KMS-11 (cell line): ENCODE measurements around the gene DENND2D.

ENCODE experiments used
- H2AFZ ChIP-seq: fragments of 200-600 bp; sonication (generic); 2 replicates; pipeline ENCODE4 v1.6.1; 2016; ENCODE audit warnings: antibody characterized with exemption, mixed run types, low read depth
- H3K27ac ChIP-seq: fragments of 200-600 bp; sonication (generic); 2 replicates; pipeline ENCODE4 v1.6.1; 2016; ENCODE audit warnings: mild to moderate bottlenecking, mixed run types
- H3K27me3 ChIP-seq: fragments of 200-600 bp; sonication (generic); 2 replicates; pipeline ENCODE4 v1.6.1; 2017; ENCODE audit warnings: mild to moderate bottlenecking, low read depth, mixed run types, moderate library complexity; ENCODE audit not compliant: insufficient read depth
- H3K36me3 ChIP-seq: fragments of 200-600 bp; sonication (generic); 2 replicates; pipeline ENCODE4 v1.6.1; 2017; ENCODE audit warnings: mild to moderate bottlenecking, mixed run types; ENCODE audit not compliant: insufficient read depth
- H3K4me1 ChIP-seq: fragments of 200-600 bp; sonication (generic); 2 replicates; pipeline ENCODE4 v1.6.1; 2016; ENCODE audit warnings: mild to moderate bottlenecking, low read depth, mixed run types; ENCODE audit not compliant: poor library complexity, severe bottlenecking
- H3K4me2 ChIP-seq: fragments of 200-600 bp; sonication (generic); 2 replicates; pipeline ENCODE4 v1.7.0; 2016; ENCODE audit warnings: mild to moderate bottlenecking, mixed run types
- H3K4me3 ChIP-seq: fragments of 200-600 bp; sonication (generic); IDR thresholded peaks from 2 replicates; pipeline ENCODE4 v1.6.1; 2017; ENCODE audit warnings: low read depth, low read length, mixed read lengths; ENCODE audit not compliant: insufficient read depth
- H3K79me2 ChIP-seq: fragments of 200-600 bp; sonication (generic); 2 replicates; pipeline ENCODE4 v1.6.1; 2016; ENCODE audit warnings: low read depth, mixed run types; ENCODE audit not compliant: insufficient read depth
- H3K9ac ChIP-seq: fragments of 200-600 bp; sonication (generic); 2 replicates; pipeline ENCODE4 v1.6.1; 2016; ENCODE audit warnings: mild to moderate bottlenecking, mixed run types
- H4K20me1 ChIP-seq: fragments of 200-600 bp; sonication (generic); 2 replicates; pipeline ENCODE4 v1.6.1; 2016; ENCODE audit warnings: mild to moderate bottlenecking, mixed run types; ENCODE audit not compliant: insufficient read depth
- TF ChIP-seq, protein P1 (sequence below): fragments of 200-600 bp; sonication (generic); conservative IDR thresholded peaks from 2 replicates; pipeline ENCODE4 v1.6.1; 2017; ENCODE audit warnings: low read depth, mild to moderate bottlenecking, antibody characterized with exemption, low read length, moderate library complexity, mixed read lengths

DENND2D gene

GRCh38 chr1:111142356-111142975 lies 58.0 kb downstream of the DENND2D start:
- no peak overlapping the region for H3K4me3 ChIP-seq

DNA sequence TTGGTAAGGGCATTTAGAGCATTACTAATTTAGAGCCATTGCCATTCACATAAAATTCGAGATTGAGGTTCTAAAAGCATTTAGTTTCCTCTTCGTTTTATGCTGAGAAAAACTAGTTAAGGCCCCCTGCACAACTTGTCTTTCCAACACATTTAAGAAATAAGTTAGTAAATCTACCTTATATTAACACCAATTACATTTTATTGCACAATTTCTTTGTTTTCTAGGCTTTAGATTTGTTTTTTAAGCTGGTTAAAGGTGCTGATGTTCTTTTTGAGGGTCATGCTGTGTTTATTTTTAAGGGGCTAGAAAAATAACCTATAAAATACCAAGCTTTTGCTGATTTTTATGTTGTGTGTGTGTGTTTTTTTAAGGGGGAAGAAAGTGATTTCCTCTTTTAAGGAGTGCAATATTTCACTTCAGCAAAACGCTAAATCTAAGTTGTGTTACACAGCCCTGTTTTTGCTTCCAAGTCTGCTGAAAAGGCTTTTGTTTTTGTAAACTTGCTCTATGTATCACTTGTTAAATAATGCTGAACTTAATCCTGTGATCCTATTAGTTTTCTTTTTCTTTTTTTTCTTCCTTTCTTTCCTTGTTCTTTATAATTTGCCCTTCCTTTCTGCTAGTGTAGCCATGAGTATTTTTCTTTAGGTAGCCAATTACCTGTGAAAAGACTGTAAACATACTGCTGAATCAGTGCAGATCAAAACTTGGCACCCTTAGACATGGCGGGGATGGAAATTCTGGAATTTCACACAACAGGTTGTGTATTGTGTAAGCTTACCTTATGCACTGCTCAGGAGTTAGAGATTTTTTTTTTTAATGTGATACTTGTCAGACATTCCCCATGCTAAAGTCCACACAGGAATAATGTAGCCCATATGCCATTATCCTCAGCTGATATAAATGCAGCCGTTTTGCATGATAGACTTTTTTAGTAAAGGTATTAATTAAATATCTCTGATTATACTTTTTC lies 58.9 kb downstream of the DENND2D start:
- Histone ChIP-seq H3K36me3 (no peaks in the 10 kb centered on the region), H3K27ac (no peak overlapping the region), H3K79me2 (peaks cover 51% of the 10 kb centered on the region), H3K27me3 (no peaks in the 10 kb centered on the region), H4K20me1 (no peaks in the 10 kb centered on the region), H3K4me3 (no peak overlapping the region), H3K4me2 (peak overlapping the region; percentile 74), H3K9ac (peak overlapping the region; percentile 69; the same call in 1 of the 2 replicates), H2AFZ (no peak overlapping the region), H3K4me1 (peaks cover 17% of the 10 kb centered on the region)
- TF ChIP-seq, protein P1, sequence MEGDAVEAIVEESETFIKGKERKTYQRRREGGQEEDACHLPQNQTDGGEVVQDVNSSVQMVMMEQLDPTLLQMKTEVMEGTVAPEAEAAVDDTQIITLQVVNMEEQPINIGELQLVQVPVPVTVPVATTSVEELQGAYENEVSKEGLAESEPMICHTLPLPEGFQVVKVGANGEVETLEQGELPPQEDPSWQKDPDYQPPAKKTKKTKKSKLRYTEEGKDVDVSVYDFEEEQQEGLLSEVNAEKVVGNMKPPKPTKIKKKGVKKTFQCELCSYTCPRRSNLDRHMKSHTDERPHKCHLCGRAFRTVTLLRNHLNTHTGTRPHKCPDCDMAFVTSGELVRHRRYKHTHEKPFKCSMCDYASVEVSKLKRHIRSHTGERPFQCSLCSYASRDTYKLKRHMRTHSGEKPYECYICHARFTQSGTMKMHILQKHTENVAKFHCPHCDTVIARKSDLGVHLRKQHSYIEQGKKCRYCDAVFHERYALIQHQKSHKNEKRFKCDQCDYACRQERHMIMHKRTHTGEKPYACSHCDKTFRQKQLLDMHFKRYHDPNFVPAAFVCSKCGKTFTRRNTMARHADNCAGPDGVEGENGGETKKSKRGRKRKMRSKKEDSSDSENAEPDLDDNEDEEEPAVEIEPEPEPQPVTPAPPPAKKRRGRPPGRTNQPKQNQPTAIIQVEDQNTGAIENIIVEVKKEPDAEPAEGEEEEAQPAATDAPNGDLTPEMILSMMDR: no peak

More at GRCh38 chr1:111142356-111142975, 58.0 kb downstream of the DENND2D start:
- Histone ChIP-seq H3K27ac (no peak overlapping the region), H3K27me3 (no peaks in the 10 kb centered on the region), H3K79me2 (peaks cover 51% of the 10 kb centered on the region), H3K4me2 (no peak overlapping the region), H3K9ac (no peak overlapping the region), H4K20me1 (no peaks in the 10 kb centered on the region), H2AFZ (no peak overlapping the region), H3K4me1 (peaks cover 17% of the 10 kb centered on the region), H3K36me3 (no peaks in the 10 kb centered on the region)
- TF ChIP-seq, protein P1: no peak

DNA sequence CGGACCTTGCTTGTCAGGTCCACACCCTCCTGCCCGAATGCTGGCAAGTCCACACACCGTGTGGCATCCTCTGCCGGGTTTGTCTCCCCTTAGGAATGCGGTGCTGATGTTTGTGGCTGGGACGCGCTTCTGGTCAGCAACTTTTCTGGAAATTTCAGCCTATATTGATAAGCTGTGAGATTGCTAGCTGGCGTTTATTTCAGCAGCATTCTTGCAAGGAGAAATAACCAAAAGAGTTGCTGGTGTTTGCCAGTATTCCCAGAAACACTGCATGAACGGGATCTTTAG lies 59.8 kb downstream of the DENND2D start:
- Histone ChIP-seq H3K79me2 (peaks cover 50% of the 10 kb centered on the region), H3K9ac (peak overlapping the region; percentile 69; the same call in 1 of the 2 replicates), H3K4me1 (peaks cover 17% of the 10 kb centered on the region), H3K27ac (no peak overlapping the region), H3K4me2 (peak overlapping the region; percentile 74), H2AFZ (peak overlapping the region; percentile 86), H4K20me1 (no peaks in the 10 kb centered on the region), H3K36me3 (no peaks in the 10 kb centered on the region), H3K4me3 (peak overlapping the region; percentile 39), H3K27me3 (no peaks in the 10 kb centered on the region)
- TF ChIP-seq, protein P1: no peak

- H4K20me1 ChIP-seq: no peaks in the 10 kb centered on the region
- H3K4me3 ChIP-seq: peak within 1 kb of the TSS; percentile 39
- peak within 1 kb of the TSS; percentile 79 for H3K27ac ChIP-seq
- H3K9ac ChIP-seq: peak within 1 kb of the TSS; percentile 69
- no peaks in the 10 kb centered on the region for H3K27me3 ChIP-seq
- TF ChIP-seq, protein P1: no peak
- peaks cover 17% of the 10 kb centered on the region for H3K4me1 ChIP-seq
- H2AFZ ChIP-seq: peak within 1 kb of the TSS; percentile 86
- peaks cover 45% of the 10 kb centered on the region for H3K79me2 ChIP-seq
- no peaks in the 10 kb centered on the region for H3K36me3 ChIP-seq
- peak within 1 kb of the TSS; percentile 76 for H3K4me2 ChIP-seq
Observed at GRCh38 chr1:111139956-111140679, 60.3 kb downstream of the DENND2D start, which contains the start of the genes CEPT1 and DRAM2. CEPT1 (plus strand) TSS chr1:111140223; CDS start chr1:111147715, 7,492 bp downstream. DRAM2 (minus strand) TSS chr1:111140093; CDS start chr1:111131554, 8,539 bp downstream.
